GM12874 (cell line): ENCODE data around the gene ADAMTSL1.

Experiments
- TF ChIP-seq, protein P1 (sequence below): IDR thresholded peaks from 2 replicates; pipeline ENCODE4 v1.5.1; 2011; ENCODE audit warnings: low read depth, mild to moderate bottlenecking, control low read depth, low read length, moderate library complexity; ENCODE audit not compliant: insufficient read depth

ADAMTSL1 gene

GRCh38 chr9:18745710-18746109 lies 271.8 kb downstream of the ADAMTSL1 start:
- TF ChIP-seq, protein P1, sequence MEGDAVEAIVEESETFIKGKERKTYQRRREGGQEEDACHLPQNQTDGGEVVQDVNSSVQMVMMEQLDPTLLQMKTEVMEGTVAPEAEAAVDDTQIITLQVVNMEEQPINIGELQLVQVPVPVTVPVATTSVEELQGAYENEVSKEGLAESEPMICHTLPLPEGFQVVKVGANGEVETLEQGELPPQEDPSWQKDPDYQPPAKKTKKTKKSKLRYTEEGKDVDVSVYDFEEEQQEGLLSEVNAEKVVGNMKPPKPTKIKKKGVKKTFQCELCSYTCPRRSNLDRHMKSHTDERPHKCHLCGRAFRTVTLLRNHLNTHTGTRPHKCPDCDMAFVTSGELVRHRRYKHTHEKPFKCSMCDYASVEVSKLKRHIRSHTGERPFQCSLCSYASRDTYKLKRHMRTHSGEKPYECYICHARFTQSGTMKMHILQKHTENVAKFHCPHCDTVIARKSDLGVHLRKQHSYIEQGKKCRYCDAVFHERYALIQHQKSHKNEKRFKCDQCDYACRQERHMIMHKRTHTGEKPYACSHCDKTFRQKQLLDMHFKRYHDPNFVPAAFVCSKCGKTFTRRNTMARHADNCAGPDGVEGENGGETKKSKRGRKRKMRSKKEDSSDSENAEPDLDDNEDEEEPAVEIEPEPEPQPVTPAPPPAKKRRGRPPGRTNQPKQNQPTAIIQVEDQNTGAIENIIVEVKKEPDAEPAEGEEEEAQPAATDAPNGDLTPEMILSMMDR = no peak

DNA sequence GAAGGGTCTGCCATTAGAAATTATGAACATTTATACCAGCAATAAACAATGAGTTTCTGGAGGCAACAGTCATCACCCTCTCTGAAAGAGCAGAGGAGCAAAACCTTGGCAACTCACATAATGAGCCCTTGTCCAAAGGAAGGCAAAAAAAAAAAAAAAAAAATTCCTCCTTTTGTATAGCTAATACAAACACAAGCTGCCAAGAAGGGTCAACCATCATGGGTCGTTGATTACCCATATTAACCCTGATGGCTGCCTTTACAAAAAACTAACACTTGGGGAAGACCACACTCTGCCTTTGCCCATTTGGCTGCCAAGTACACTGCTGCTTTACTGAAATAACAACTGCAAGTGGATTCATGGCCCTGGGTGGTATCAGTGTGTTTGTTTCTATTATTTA lies 272.7 kb downstream of the ADAMTSL1 start:
- TF ChIP-seq, protein P1 = no peak

DNA sequence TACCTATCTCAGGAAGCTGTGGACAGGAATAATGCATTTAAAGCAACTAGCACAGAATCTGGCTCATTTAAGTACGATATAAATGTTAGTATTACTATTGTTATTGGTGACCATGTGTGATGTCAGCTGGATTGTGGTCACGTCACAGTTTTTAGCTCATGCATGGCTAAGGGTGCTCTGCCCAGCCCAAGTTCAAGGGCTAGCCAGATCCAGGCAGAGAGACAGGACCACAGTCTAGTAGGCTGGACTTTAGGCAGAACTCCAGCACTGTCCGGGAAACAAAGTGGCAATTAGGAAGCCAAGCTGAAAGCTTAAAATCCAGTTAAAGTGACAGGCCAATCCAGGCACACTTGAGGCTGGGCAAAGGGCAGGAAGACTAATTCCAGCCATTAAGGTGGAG lies 273.6 kb downstream of the ADAMTSL1 start:
- TF ChIP-seq, protein P1 = no peak

DNA sequence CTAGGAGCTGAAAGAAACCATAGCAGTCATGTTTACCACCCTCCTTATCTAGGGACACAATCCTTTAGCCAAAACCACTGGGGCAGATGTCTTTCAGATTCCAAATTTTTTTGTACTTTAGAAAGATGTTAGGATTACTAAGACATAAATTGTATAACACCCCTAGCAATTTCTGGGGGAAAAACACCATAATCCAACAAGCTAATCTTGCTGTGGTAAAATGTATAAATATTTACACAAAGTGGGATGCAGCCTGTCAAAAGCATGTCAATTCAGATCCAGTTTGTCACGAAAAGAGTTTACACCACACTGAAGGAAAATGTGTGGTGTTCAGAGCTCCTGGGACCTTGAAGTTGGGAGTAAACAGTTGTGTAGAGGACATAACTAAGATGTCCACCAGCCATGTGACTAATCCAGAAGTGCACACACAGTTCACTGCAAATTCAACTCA lies 274.3 kb downstream of the ADAMTSL1 start:
- TF ChIP-seq, protein P1 = no peak

GRCh38 chr9:18749711-18750110 lies 275.8 kb downstream of the ADAMTSL1 start:
- TF ChIP-seq, protein P1 = no peak

DNA sequence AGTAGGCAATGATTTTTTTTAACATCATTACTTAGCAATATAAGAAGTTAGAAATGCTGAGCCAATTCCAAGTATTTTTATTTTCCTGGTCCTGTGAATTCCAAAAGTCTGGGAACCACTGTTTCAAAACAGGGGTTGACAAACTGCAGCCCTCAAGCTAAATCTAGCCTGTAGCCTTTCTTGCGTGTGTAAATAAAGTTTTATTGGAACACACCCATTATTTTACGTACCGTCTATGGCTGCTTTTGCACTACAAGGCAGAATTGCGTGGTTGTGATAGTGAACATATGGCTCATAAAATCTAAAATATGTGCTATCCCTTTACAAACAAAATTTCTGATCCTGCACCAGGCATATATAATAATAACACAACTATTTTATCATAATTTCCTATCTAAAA lies 280.0 kb downstream of the ADAMTSL1 start:
- TF ChIP-seq, protein P1 = no peak

DNA sequence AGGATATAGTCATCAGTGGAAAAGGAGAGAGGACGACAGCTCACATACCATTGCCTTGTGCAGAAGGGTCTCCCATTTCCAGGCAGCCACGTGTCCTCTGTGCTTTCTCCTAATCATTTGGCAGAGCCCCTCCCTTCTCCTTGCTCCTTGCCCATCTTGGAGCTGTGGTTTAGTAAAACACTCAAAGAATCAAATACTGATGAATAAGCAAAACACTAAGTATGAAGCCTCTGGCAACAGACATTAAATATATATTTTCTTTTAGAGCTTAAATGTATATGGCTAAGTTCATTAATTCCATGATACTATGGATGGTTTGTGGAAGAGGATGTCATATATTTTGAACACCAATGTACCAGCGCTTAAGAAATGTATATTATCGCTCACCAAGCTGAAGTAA lies 280.6 kb downstream of the ADAMTSL1 start:
- TF ChIP-seq, protein P1 = no peak

- TF ChIP-seq, protein P1 = no peak
Observed at GRCh38 chr9:18755263-18755662, 281.3 kb downstream of the ADAMTSL1 start.
